ENCODE data around the gene GRAMD2B. TPM values are rescaled to one million over a fixed set of nuclear protein-coding genes. Genes with fewer than 3 reads are reported as not detected.

The GRAMD2B gene
- total and polyA plus RNA-seq, 2 of the 13 experiments (the other 11 are each of a cell fraction or from before 2014, with no cell fraction given): 8.1 to 10.6 TPM

DNA sequence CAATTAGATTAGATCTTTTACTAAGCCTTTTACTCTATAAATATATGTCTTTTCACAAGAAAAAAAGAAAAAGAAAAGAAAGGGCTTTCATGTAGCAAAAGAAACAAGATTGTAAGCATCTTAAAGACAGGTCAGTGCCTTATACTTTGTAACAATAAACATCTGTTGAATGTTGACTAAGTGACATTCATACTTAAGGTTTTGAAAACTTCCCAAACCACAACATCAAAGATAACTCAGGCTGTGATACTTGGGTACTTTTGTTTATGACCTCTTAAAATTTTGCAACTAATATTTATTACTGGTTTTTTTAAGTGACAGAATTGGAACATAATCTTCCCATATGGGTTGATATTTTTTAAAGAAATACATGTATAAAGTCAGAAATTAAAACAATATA, 7.4 kb downstream of the GRAMD2B start:
- ATAC-seq: no peak
- H3K9ac ChIP-seq (ENCODE audit: insufficient read depth, low read depth, low read length): no peak overlapping the region
- H3K4me2 ChIP-seq (ENCODE audit: low read depth, low read length): no peak overlapping the region
- ChIA-PET POLR2A (no interaction called here), CTCF (ENCODE audit: low intra/inter-chr PET ratio, low total read pairs) (no interaction called here)
- no peaks in the 10 kb centered on the region for H3K4me1 ChIP-seq (ENCODE audit: insufficient read depth, low read length)
- no peaks in the 10 kb centered on the region for H3K27me3 ChIP-seq (ENCODE audit: control insufficient read depth in 1 of 2, insufficient read depth in 2 of 2, low read length in 2 of 2)
- no peak for DNase-seq (ENCODE audit: low spot score)
- no peak overlapping the region for H3K4me3 ChIP-seq (replicated peaks in 1 of 3; ENCODE audit: insufficient read depth in 1 of 3, low read depth in 2 of 3, low read length in 3 of 3)
- intact Hi-C loops (cut with micrococcal nuclease; ENCODE audit: unreplicated experiment): no loop called here
- no peaks in the 10 kb centered on the region for H4K20me1 ChIP-seq (ENCODE audit: insufficient read depth, low read length)
- in situ Hi-C loops (cut with HindIII; ENCODE audit: extremely low pct_ligation_motif_present, low pct_unique_long_range_greater_than_20kb): no loop called here
- H3K36me3 ChIP-seq (replicated peaks in 1 of 2; ENCODE audit: control insufficient read depth in 1 of 2, insufficient read depth in 2 of 2, low read length in 2 of 2): no peaks in the 10 kb centered on the region
- H2AFZ ChIP-seq (ENCODE audit: low read length): no peak overlapping the region
- no peaks in the 10 kb centered on the region for H3K79me2 ChIP-seq (ENCODE audit: insufficient read depth, low read length)
- H3K27ac ChIP-seq (ENCODE audit: extremely low read length, insufficient read depth, low read length): no peak overlapping the region
- FAIRE-seq: no peak
- BruUV-seq (replicated peaks): no TSS peak
- H3K9me3 ChIP-seq (ENCODE audit: low read length): no peaks in the 10 kb centered on the region
- TF ChIP-seq MATR3 (CRISPR knock-in tag; IDR thresholded peaks at IDR 0.05): no peak
- TF ChIP-seq, protein P1, sequence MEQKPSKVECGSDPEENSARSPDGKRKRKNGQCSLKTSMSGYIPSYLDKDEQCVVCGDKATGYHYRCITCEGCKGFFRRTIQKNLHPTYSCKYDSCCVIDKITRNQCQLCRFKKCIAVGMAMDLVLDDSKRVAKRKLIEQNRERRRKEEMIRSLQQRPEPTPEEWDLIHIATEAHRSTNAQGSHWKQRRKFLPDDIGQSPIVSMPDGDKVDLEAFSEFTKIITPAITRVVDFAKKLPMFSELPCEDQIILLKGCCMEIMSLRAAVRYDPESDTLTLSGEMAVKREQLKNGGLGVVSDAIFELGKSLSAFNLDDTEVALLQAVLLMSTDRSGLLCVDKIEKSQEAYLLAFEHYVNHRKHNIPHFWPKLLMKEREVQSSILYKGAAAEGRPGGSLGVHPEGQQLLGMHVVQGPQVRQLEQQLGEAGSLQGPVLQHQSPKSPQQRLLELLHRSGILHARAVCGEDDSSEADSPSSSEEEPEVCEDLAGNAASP (CRISPR knock-in tag; IDR thresholded peaks at IDR 0.05; ENCODE audit: borderline replicate concordance): no peak
- TF ChIP-seq NR2F1 (CRISPR knock-in tag; IDR thresholded peaks at IDR 0.05): no peak
- TF ChIP-seq ZNF883 (CRISPR knock-in tag; IDR thresholded peaks at IDR 0.05; ENCODE audit: not compliant biosample characterization): no peak
- no peak for TF ChIP-seq ZNF333 (CRISPR knock-in tag; IDR thresholded peaks at IDR 0.05; ENCODE audit: borderline replicate concordance)
- no peak for TF ChIP-seq ZNF451 (CRISPR knock-in tag; IDR thresholded peaks at IDR 0.05)
- TF ChIP-seq SP140L (CRISPR knock-in tag; IDR thresholded peaks at IDR 0.05; ENCODE audit: borderline replicate concordance): no peak
- no peak for TF ChIP-seq RBFOX2 (IDR thresholded peaks at IDR 0.05; ENCODE audit: low read depth, low read length)
- TF ChIP-seq, protein P2, sequence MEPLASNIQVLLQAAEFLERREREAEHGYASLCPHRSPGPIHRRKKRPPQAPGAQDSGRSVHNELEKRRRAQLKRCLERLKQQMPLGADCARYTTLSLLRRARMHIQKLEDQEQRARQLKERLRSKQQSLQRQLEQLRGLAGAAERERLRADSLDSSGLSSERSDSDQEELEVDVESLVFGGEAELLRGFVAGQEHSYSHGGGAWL (CRISPR knock-in tag; IDR thresholded peaks at IDR 0.05): no peak
- no peak for TF ChIP-seq TSC22D2 (CRISPR knock-in tag; IDR thresholded peaks at IDR 0.05; ENCODE audit: borderline replicate concordance)
- TF ChIP-seq ZNF850 (CRISPR knock-in tag; conservative IDR thresholded peaks at IDR 0.05): no peak
- no peak for TF ChIP-seq ZNF121 (CRISPR knock-in tag; IDR thresholded peaks at IDR 0.05)
- no peak for TF ChIP-seq ZNF713 (CRISPR knock-in tag; IDR thresholded peaks at IDR 0.05)
- no peak for TF ChIP-seq ADNP (CRISPR knock-in tag; IDR thresholded peaks at IDR 0.05)
- TF ChIP-seq TBX2 (CRISPR knock-in tag; IDR thresholded peaks at IDR 0.05; ENCODE audit: borderline replicate concordance): no peak
- TF ChIP-seq, protein P3, sequence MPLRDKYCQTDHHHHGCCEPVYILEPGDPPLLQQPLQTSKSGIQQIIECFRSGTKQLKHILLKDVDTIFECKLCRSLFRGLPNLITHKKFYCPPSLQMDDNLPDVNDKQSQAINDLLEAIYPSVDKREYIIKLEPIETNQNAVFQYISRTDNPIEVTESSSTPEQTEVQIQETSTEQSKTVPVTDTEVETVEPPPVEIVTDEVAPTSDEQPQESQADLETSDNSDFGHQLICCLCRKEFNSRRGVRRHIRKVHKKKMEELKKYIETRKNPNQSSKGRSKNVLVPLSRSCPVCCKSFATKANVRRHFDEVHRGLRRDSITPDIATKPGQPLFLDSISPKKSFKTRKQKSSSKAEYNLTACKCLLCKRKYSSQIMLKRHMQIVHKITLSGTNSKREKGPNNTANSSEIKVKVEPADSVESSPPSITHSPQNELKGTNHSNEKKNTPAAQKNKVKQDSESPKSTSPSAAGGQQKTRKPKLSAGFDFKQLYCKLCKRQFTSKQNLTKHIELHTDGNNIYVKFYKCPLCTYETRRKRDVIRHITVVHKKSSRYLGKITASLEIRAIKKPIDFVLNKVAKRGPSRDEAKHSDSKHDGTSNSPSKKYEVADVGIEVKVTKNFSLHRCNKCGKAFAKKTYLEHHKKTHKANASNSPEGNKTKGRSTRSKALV (CRISPR knock-in tag; IDR thresholded peaks at IDR 0.05): no peak
- no peak for TF ChIP-seq ZBTB49 (CRISPR knock-in tag; IDR thresholded peaks at IDR 0.05; ENCODE audit: borderline replicate concordance)

Measured in HepG2 (cell line).